ENCODE measurements around the gene TMED1.
"Not testable (repeated sequence)": the region's sequence is repeated elsewhere in the genome, so short reads cannot be mapped to it uniquely, and the experiment has no call there.

TMED1 gene

GRCh38 chr19:10862561-10863106, 26.6 kb upstream of the TMED1 start:
- DNase-seq (ENCODE audit: low read depth, low spot score): no peak

GRCh38 chr19:10861103-10861651, 25.2 kb upstream of the TMED1 start:
- DNase-seq (ENCODE audit: low read depth, low spot score): no peak

GRCh38 chr19:10858204-10858828, 22.3 kb upstream of the TMED1 start:
- no peak for DNase-seq (ENCODE audit: low read depth, low spot score)

GRCh38 chr19:10856899-10857298, 20.9 kb upstream of the TMED1 start:
- DNase-seq (ENCODE audit: low read depth, low spot score): not testable (repeated sequence)

- no peak for DNase-seq (ENCODE audit: low read depth, low spot score)
Observed at GRCh38 chr19:10855879-10856522, 20.0 kb upstream of the TMED1 start.

GRCh38 chr19:10854350-10855089, 18.5 kb upstream of the TMED1 start:
- no peak for DNase-seq (ENCODE audit: low read depth, low spot score)

- no peak for DNase-seq (ENCODE audit: low read depth, low spot score)
Observed at GRCh38 chr19:10852941-10853340, 16.9 kb upstream of the TMED1 start.

- no peak for DNase-seq (ENCODE audit: low read depth, low spot score)
Observed at GRCh38 chr19:10852098-10852800, 16.2 kb upstream of the TMED1 start.

- DNase-seq (ENCODE audit: low read depth, low spot score): no peak
Observed at GRCh38 chr19:10850631-10851030, 14.6 kb upstream of the TMED1 start.

- no peak for DNase-seq (ENCODE audit: low read depth, low spot score)
Observed at GRCh38 chr19:10848230-10848856, 12.3 kb upstream of the TMED1 start, which contains the start of gene C19orf38. C19orf38 (plus strand) TSS chr19:10848415; CDS start chr19:10848509, 94 bp downstream.

GRCh38 chr19:10846500-10847202, 10.6 kb upstream of the TMED1 start:
- DNase-seq (ENCODE audit: low read depth, low spot score): no peak

GRCh38 chr19:10842788-10843187, 6.8 kb upstream of the TMED1 start:
- DNase-seq (ENCODE audit: low read depth, low spot score): no peak

GRCh38 chr19:10839114-10840050, 3.4 kb upstream of the TMED1 start:
- DNase-seq (ENCODE audit: low read depth, low spot score): no peak

GRCh38 chr19:10838377-10838776, 2.4 kb upstream of the TMED1 start:
- DNase-seq (ENCODE audit: low read depth, low spot score): no peak

GRCh38 chr19:10837649-10838048, 1.6 kb upstream of the TMED1 start:
- DNase-seq (ENCODE audit: low read depth, low spot score): not testable (repeated sequence)

GRCh38 chr19:10836479-10837330, 693 bp upstream of the TMED1 start:
- no peak for DNase-seq (ENCODE audit: low read depth, low spot score)

GRCh38 chr19:10835089-10835753, 791 bp downstream of the TMED1 start:
- no peak for DNase-seq (ENCODE audit: low read depth, low spot score)

- DNase-seq (ENCODE audit: low read depth, low spot score): no peak
Observed at GRCh38 chr19:10832939-10833296, 3.1 kb downstream of the TMED1 start.
